WI38 (cell line): Measurements from ENCODE around the gene CDK14.

Experiments used
- H3K4me3 ChIP-seq: 2 replicates; pipeline ENCODE4 v1.5.1; 2011; ENCODE audit warnings: low read depth, mild to moderate bottlenecking, control low read depth, low read length
- TF ChIP-seq, protein P1 (sequence below): IDR thresholded peaks from 2 replicates; pipeline ENCODE4 v1.5.1; 2012; ENCODE audit warnings: low read depth, mild to moderate bottlenecking, control low read depth, low read length

The CDK14 gene

DNA sequence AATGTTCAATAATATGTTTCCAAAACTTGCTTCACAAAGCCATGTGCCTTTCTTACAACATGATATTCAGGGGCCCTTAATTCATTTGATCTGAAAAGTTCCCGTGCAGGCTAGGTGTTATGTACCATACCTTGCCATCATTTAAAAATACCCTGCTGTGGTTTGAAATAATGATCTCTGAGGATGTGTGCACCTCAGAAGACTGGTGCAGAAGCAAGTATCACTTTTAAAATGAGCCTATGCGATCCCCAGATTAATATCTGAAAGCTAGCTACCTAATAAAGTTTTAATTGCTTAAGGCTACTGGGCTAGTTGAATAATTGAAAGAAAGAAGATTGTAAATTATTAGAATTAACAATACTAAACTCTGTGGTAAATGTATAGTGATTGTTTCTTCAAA, 262.4 kb downstream of the CDK14 start:
- TF ChIP-seq, protein P1, sequence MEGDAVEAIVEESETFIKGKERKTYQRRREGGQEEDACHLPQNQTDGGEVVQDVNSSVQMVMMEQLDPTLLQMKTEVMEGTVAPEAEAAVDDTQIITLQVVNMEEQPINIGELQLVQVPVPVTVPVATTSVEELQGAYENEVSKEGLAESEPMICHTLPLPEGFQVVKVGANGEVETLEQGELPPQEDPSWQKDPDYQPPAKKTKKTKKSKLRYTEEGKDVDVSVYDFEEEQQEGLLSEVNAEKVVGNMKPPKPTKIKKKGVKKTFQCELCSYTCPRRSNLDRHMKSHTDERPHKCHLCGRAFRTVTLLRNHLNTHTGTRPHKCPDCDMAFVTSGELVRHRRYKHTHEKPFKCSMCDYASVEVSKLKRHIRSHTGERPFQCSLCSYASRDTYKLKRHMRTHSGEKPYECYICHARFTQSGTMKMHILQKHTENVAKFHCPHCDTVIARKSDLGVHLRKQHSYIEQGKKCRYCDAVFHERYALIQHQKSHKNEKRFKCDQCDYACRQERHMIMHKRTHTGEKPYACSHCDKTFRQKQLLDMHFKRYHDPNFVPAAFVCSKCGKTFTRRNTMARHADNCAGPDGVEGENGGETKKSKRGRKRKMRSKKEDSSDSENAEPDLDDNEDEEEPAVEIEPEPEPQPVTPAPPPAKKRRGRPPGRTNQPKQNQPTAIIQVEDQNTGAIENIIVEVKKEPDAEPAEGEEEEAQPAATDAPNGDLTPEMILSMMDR, result no peak
- H3K4me3 ChIP-seq, result no peak overlapping the region

DNA sequence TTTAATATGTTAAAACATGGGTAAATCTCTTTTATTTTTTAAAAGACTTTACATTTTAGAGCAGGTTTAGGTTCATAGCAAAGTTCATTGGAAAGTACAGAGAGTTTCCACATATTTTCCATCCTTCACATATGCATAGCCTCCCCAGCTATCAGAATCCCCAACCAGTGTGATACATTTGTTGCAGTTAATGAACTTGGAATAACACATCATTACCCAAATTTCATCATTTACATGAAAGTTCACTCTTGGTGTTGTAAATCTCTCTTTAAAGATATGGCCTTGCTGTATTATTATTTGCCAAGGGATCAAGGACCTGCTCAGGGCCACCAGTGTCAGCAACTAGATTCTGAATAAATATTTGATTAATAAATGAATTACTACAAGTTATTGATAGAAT, 263.4 kb downstream of the CDK14 start:
- no peak overlapping the region for H3K4me3 ChIP-seq
- TF ChIP-seq, protein P1, result no peak

GRCh38 chr7:90864088-90864487, 268.0 kb downstream of the CDK14 start:
- TF ChIP-seq, protein P1, result no peak
- no peak overlapping the region for H3K4me3 ChIP-seq

GRCh38 chr7:90869335-90869734, 273.2 kb downstream of the CDK14 start:
- H3K4me3 ChIP-seq, result no peak overlapping the region
- TF ChIP-seq, protein P1, result no peak

DNA sequence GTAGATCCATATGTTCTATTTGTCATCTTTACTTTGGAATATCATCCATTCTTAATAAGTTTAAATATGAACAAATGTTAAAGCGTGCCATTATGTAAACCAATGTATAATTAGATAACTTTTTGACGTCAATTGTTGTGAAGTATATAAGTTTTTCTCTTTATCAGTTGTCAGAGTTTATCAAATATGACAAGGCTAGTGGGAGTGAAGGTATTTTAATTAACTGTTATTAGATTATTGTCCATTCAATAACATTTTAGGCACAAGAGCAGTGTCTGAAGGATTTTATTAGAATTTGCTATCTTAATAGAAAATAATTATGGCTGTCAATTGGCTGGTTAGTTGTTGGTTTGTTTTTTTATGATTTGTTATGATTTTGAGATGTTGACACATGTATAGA, 280.6 kb downstream of the CDK14 start:
- H3K4me3 ChIP-seq, result no peak overlapping the region
- TF ChIP-seq, protein P1, result no peak

- TF ChIP-seq, protein P1, result no peak
Measured at GRCh38 chr7:90877201-90877600, 281.1 kb downstream of the CDK14 start.

GRCh38 chr7:90879924-90880323, 283.8 kb downstream of the CDK14 start:
- H3K4me3 ChIP-seq, result no peak overlapping the region
- TF ChIP-seq, protein P1, result no peak

More at GRCh38 chr7:90877201-90877600, 281.1 kb downstream of the CDK14 start:
- H3K4me3 ChIP-seq, result no peak overlapping the region
